ENCODE results near the gene POLD3.
"Not testable (repeated sequence)": the region's sequence is repeated elsewhere in the genome, so short reads cannot be mapped to it uniquely, and the experiment has no call there.

Gene POLD3

GRCh38 chr11:74636630-74637184, 44.3 kb downstream of the POLD3 start:
- no peak for DNase-seq (ENCODE audit: low read depth in 2 of 3, low spot score in 2 of 3)

- DNase-seq (ENCODE audit: low read depth in 2 of 3, low spot score in 2 of 3), result no peak
Observed at GRCh38 chr11:74637700-74638099, 45.3 kb downstream of the POLD3 start.

- DNase-seq (ENCODE audit: low read depth in 2 of 3, low spot score in 2 of 3), result no peak
Observed at GRCh38 chr11:74638869-74639268, 46.5 kb downstream of the POLD3 start.

GRCh38 chr11:74639533-74639932, 47.2 kb downstream of the POLD3 start:
- no peak for DNase-seq (ENCODE audit: low read depth in 2 of 3, low spot score in 2 of 3)

DNA sequence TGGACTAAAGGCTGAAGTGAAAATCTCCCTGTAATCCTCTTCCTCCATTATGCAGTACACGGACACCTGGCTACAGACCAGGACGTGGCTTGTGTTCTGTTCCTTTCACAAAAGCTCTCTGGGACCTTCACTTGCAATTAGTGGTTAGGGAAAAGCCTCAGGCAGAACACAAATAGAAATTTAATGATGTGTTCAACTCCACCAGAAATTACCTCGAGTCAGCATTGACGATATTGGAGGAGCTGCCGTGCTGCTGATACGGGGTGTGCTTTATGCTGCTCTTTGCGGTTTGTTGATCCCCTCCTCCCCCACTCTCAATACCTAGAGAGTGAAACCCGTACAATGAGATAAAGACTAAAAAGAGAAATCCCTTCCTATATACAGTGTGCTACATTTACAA, 48.9 kb downstream of the POLD3 start:
- DNase-seq (ENCODE audit: low read depth in 2 of 3, low spot score in 2 of 3), result no peak

GRCh38 chr11:74641905-74642304, 49.5 kb downstream of the POLD3 start:
- no peak for DNase-seq (ENCODE audit: low read depth in 2 of 3, low spot score in 2 of 3)

DNA sequence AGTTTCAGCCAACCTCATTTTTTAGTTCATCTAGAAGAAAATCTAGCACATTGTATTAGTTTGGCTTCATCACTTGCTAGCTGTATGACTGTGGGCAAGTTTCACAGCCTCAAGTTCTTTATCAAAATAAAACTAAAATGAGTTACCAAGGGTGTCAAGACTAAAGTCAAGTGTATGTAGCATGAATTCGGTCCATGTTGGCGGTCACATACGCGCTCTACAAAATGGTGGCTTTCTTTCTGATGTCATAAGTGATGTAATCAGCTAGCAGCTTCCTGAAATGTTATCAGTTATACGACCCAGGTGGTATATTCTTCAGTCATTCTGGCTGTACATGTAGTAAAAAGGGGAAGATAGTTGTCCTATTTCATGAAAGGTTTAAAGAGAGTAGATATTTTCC, 50.5 kb downstream of the POLD3 start:
- no peak for DNase-seq (ENCODE audit: low read depth in 2 of 3, low spot score in 2 of 3)

- no peak for DNase-seq (ENCODE audit: low read depth in 2 of 3, low spot score in 2 of 3)
Observed at GRCh38 chr11:74644081-74644480, 51.7 kb downstream of the POLD3 start.

DNA sequence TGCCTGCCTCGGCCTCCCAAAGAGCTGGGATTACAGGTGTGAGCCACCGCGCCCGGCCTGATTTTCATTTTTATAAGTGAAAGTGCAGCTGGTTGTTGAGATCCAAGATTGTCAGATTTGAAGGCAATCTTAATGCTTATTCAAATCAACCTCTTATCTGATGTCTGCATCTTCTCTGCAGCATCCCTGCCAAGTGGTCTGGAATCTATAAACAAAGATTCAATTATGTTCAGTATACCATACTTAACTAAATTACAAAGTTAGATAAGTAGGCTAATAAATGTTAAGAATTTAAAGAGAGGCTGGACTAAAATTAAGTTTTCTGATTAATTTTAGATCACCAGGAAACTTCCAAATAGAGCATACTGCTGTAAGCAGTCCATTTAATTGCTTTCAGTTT, 53.8 kb downstream of the POLD3 start:
- no peak for DNase-seq (ENCODE audit: low read depth in 2 of 3, low spot score in 2 of 3)

- no peak for DNase-seq (ENCODE audit: low read depth in 2 of 3, low spot score in 2 of 3)
Observed at GRCh38 chr11:74646954-74647353, 54.6 kb downstream of the POLD3 start.

DNA sequence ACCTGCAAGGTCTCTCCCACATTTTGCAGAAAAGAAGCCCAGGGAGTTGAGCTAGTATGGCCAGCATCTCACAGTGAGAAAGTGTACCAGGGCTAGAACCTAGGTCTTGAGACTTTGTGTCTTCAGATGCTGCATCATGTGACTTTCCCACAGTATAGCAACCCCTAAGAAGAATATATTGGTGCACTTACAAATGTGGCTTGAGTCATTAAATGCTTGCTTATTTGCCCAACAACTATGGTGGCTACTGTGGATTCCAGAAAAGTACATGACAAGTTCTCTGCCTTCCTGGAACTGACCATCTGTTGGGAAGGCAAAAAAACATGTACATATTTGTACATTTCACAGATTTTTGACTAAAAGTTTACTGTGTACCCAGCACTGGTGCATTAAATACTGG, 55.0 kb downstream of the POLD3 start:
- no peak for DNase-seq (ENCODE audit: low read depth in 2 of 3, low spot score in 2 of 3)

DNA sequence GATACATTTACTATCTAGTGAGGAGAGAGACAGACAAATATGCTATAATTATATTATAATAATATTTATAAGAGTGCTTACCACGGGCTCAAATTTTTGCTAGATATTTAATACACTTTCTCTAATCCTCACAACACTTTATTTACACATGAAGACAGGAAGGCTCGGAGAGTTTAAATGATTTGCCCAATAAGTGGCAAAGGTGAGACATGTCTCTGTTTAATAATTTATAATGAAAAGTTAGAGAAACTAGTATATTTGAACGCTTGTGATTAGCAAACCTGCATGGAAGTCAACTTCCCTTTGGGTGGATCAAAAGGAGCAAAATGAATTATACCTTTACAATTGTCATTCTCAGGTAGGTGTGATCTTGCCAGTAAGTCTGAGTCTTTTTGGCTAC, 55.4 kb downstream of the POLD3 start:
- DNase-seq (ENCODE audit: low read depth in 2 of 3, low spot score in 2 of 3), result no peak

DNA sequence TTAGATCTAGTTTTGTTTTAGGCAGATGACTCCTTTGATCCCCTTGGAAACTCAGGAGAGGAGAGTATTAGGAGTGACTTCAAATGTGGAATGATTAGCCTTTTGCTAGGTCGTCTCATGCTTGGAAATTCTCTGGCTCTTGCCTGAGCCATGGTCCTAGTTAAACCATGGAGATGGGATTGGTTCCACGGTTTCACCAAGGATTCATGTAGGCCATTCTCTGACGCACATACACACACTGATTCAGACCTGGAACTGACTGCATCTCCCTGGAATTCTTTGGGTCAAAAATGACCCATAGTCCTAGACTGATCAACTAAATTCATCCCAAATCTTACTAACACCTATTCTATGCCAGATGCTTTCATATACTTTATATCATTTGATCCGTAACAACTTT, 56.5 kb downstream of the POLD3 start:
- no peak for DNase-seq (ENCODE audit: low read depth in 2 of 3, low spot score in 2 of 3)

GRCh38 chr11:74650498-74650897, 58.1 kb downstream of the POLD3 start:
- DNase-seq (ENCODE audit: low read depth in 2 of 3, low spot score in 2 of 3), result no peak

DNA sequence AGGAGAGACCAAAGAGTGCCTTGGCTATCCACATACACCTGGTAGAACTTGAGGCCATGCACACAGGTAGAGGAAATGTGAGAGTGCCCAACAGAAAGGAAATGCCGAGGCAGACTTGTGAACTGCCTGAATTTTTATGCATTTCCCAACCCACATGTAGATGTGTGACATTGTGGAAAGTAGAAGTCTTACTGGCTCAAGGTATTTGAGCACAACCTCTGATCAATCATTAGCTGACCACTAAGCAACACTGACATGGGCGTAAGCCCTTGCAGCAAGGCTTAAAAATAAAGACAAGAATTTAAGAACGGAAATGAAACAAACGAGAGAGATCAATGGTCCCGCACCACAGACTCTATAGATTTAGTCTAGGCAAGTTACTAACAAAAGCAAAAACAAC, 62.6 kb downstream of the POLD3 start:
- no peak for DNase-seq (ENCODE audit: low read depth in 2 of 3, low spot score in 2 of 3)

GRCh38 chr11:74659124-74659523, 66.7 kb downstream of the POLD3 start:
- DNase-seq (ENCODE audit: low read depth in 2 of 3, low spot score in 2 of 3), result not testable (repeated sequence)

GRCh38 chr11:74662487-74663103, 70.2 kb downstream of the POLD3 start:
- no peak for DNase-seq (ENCODE audit: low read depth in 2 of 3, low spot score in 2 of 3)

GRCh38 chr11:74663315-74663714, 70.9 kb downstream of the POLD3 start:
- DNase-seq (ENCODE audit: low read depth in 2 of 3, low spot score in 2 of 3), result no peak

- DNase-seq (ENCODE audit: low read depth in 2 of 3, low spot score in 2 of 3), result no peak
Observed at GRCh38 chr11:74669211-74670160, 77.1 kb downstream of the POLD3 start.

DNA sequence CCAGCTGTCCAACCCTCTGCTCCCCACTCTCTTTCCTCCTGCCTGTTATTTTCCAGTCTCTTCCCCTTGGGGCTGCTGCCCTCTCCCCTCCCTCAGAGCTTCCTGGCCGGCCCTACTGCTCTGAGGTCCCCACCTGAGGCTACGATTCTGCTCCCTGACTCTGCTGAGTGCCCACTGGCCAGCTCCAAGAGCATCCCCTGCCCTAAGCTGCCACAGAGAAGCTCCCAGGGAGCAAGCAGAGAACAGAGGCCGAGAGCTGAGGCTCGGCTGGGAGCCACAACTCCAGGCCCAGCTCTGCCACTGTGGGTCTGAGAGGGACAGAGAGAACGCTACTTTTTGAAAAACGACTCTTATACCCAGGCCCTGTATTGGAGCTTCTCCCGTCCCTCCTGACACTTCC, 77.8 kb downstream of the POLD3 start:
- no peak for DNase-seq (ENCODE audit: low read depth in 2 of 3, low spot score in 2 of 3)

- no peak for DNase-seq (ENCODE audit: low read depth in 2 of 3, low spot score in 2 of 3)
Observed at GRCh38 chr11:74671520-74672196, 79.3 kb downstream of the POLD3 start.
